K562 (cell line): Measurements from ENCODE around the gene TBC1D16. TPM values are rescaled to one million over a fixed set of nuclear protein-coding genes. Genes with fewer than 3 reads are reported as not detected.

Experiments used
- ADNP ChIP-seq: fragments of 200-800 bp; sonication (Bioruptor generic); IDR thresholded peaks from 2 replicates; pipeline ENCODE4 v1.6.1; 2016; ENCODE audit warnings: missing genetic modification characterization, missing compliant biosample characterization
- CBX3 ChIP-seq, 2 experiments: IDR thresholded peaks; 1 replicate in 1 of 2; 2 replicates in 1 of 2; pipeline ENCODE4 v1.6.1; 2012; ENCODE audit warnings: inconsistent platforms in 2 of 2, low read length in 2 of 2, borderline replicate concordance in 1 of 2, control low read depth in 1 of 2
- CREB1 ChIP-seq, 2 experiments: sonication (generic) in 1 of 2; formaldehyde crosslinking in 1 of 2; IDR thresholded peaks; 2 replicates each; pipeline versions ENCODE4 v1.6.1 to v1.8.0; 2012 to 2022; ENCODE audit warnings: inconsistent platforms in 1 of 2, mild to moderate bottlenecking in 1 of 2, missing genetic modification reagents in 1 of 2, moderate library complexity in 1 of 2
- FOXJ2 ChIP-seq: fragments of 200-800 bp; sonication (Bioruptor generic); IDR thresholded peaks from 2 replicates; pipeline ENCODE4 v1.6.1; 2016; ENCODE audit warnings: missing genetic modification characterization, missing compliant biosample characterization
- FUS ChIP-seq: fragments of 200-400 bp; formaldehyde crosslinking; optimal IDR thresholded peaks from 2 replicates; pipeline ENCODE3; 2017; ENCODE audit warnings: low read depth, low read length
- IRF2 ChIP-seq: sonication (generic); formaldehyde crosslinking; IDR thresholded peaks from 2 replicates; pipeline ENCODE4 v1.8.1; 2022; ENCODE audit warnings: mild to moderate bottlenecking, missing genetic modification reagents
- SP1 ChIP-seq: sonication (generic); formaldehyde crosslinking; IDR thresholded peaks from 2 replicates; pipeline ENCODE4 v1.8.1; 2022; ENCODE audit warnings: mild to moderate bottlenecking, missing genetic modification reagents
- polyA plus RNA-seq, 8 experiments: library from polyadenylated mRNA; depleted of rRNA in 4 of 8; stranded (reverse) in 5 of 8; unstranded in 3 of 8; fragments of >200 nt; fragmentation: Nextera tagmentation in 2 of 8; fragmentation: Illumina TruSeq in 1 of 8; extraction: Ambion mirVana in 2 of 8; extraction: Trizol in 1 of 8; gene quantifications; 2 replicates each; pipeline versions ENCODE4 v1.2.1 to v1.2.3, GENCODE V29; 2011 to 2014; ENCODE audit warnings: inconsistent platforms in 1 of 8, missing spikeins in 1 of 8
- total RNA-seq, 7 experiments: library from RNA; depleted of rRNA in 6 of 7; stranded (reverse); fragments of >200 nt in 6 of 7; fragmentation: Illumina TruSeq in 2 of 7; extraction: Trizol in 2 of 7; gene quantifications; 2 replicates each; pipeline versions ENCODE4 v1.2.1 to v1.2.3, GENCODE V29; 2011 to 2021; ENCODE audit warnings: low replicate concordance in 1 of 7
- TF ChIP-seq, protein P1 (sequence below), 2 experiments: fragments of 450-650 bp; formaldehyde crosslinking in 1 of 2; IDR thresholded peaks; 2 replicates each; pipeline versions ENCODE4 v1.4.0 to v1.6.1; 2014 to 2020; ENCODE audit warnings: mild to moderate bottlenecking in 2 of 2, borderline replicate concordance in 1 of 2, low read depth in 1 of 2
- TF ChIP-seq, protein P2 (sequence below): IDR thresholded peaks from 2 replicates; pipeline ENCODE4 v1.6.1; 2012; ENCODE audit warnings: low read depth, low read length, improper control_type of control experiment, borderline replicate concordance
- TF ChIP-seq, protein P3 (sequence below): IDR thresholded peaks from 2 replicates; pipeline ENCODE4 v1.6.1; 2016; ENCODE audit warnings: missing genetic modification characterization, missing compliant biosample characterization
- TF ChIP-seq, protein P4 (sequence below), 2 experiments: fragments of 200-800 bp in 1 of 2; sonication (Bioruptor generic) in 1 of 2; sonication (generic) in 1 of 2; formaldehyde crosslinking in 1 of 2; IDR thresholded peaks in 1 of 2; conservative IDR thresholded peaks in 1 of 2; 2 replicates each; pipeline versions ENCODE4 v1.5.0 to v1.6.1; 2016 to 2020; ENCODE audit warnings: missing compliant biosample characterization in 1 of 2, missing genetic modification characterization in 1 of 2, missing genetic modification reagents in 1 of 2
- TF ChIP-seq, protein P5 (sequence below): fragments of 450-650 bp; IDR thresholded peaks from 2 replicates; pipeline ENCODE4 v1.6.1; 2018; ENCODE audit warnings: mild to moderate bottlenecking, low read depth; ENCODE audit not compliant: partially characterized antibody

Gene TBC1D16
- total and polyA plus RNA-seq, 9 of the 15 experiments (the other 6 are each of a cell fraction or from before 2014, with no cell fraction given) = 0.01 to 0.20 (median 0.03) TPM; not detected in 1

DNA sequence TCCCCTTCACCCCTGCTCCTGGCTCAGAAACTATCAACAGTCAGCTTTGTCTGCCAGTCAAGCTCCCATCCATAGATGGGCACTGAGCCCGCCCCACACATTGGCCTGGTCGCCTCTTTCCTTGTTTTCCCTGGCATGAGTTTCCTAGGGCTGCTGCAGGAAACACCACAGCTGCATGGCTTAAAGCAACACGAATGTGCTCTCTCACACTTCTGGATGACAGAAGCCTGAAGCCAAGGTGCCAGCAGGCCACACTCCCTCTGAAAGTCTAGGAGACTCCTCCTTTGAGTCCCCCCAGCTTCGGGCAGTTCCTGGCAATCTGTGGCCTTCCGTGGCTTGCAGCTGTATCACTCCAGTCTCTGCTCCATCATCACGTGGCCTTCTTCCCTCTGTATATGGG is 69.9 kb downstream of the TBC1D16 start (continued):
- TF ChIP-seq, protein P1, sequence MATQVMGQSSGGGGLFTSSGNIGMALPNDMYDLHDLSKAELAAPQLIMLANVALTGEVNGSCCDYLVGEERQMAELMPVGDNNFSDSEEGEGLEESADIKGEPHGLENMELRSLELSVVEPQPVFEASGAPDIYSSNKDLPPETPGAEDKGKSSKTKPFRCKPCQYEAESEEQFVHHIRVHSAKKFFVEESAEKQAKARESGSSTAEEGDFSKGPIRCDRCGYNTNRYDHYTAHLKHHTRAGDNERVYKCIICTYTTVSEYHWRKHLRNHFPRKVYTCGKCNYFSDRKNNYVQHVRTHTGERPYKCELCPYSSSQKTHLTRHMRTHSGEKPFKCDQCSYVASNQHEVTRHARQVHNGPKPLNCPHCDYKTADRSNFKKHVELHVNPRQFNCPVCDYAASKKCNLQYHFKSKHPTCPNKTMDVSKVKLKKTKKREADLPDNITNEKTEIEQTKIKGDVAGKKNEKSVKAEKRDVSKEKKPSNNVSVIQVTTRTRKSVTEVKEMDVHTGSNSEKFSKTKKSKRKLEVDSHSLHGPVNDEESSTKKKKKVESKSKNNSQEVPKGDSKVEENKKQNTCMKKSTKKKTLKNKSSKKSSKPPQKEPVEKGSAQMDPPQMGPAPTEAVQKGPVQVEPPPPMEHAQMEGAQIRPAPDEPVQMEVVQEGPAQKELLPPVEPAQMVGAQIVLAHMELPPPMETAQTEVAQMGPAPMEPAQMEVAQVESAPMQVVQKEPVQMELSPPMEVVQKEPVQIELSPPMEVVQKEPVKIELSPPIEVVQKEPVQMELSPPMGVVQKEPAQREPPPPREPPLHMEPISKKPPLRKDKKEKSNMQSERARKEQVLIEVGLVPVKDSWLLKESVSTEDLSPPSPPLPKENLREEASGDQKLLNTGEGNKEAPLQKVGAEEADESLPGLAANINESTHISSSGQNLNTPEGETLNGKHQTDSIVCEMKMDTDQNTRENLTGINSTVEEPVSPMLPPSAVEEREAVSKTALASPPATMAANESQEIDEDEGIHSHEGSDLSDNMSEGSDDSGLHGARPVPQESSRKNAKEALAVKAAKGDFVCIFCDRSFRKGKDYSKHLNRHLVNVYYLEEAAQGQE (IDR thresholded peaks at IDR 0.05; ENCODE audit: borderline replicate concordance) = no peak
- TF ChIP-seq, protein P1 (CRISPR knock-in tag; IDR thresholded peaks at IDR 0.05; ENCODE audit: low read depth) = no peak
- TF ChIP-seq, protein P2, sequence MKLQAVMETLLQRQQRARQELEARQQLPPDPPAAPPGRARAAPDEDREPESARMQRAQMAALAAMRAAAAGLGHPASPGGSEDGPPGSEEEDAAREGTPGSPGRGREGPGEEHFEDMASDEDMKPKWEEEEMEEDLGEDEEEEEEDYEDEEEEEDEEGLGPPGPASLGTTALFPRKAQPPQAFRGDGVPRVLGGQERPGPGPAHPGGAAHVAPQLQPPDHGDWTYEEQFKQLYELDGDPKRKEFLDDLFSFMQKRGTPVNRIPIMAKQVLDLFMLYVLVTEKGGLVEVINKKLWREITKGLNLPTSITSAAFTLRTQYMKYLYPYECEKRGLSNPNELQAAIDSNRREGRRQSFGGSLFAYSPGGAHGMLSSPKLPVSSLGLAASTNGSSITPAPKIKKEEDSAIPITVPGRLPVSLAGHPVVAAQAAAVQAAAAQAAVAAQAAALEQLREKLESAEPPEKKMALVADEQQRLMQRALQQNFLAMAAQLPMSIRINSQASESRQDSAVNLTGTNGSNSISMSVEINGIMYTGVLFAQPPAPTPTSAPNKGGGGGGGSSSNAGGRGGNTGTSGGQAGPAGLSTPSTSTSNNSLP = no peak
- no peak for TF ChIP-seq IRF2
- TF ChIP-seq SP1 (CRISPR knock-in tag) = no peak
- TF ChIP-seq ADNP (tag) = no peak
- TF ChIP-seq CREB1 (IDR thresholded peaks at IDR 0.05) = no peak
- no peak for TF ChIP-seq CREB1 (CRISPR knock-in tag; IDR thresholded peaks at IDR 0.05)
- no peak for TF ChIP-seq FOXJ2 (tag)
- no peak for TF ChIP-seq CBX3 (IDR thresholded peaks at IDR 0.05; ENCODE audit: borderline replicate concordance in 1 of 2, low read length in 2 of 2)
- TF ChIP-seq, protein P3, sequence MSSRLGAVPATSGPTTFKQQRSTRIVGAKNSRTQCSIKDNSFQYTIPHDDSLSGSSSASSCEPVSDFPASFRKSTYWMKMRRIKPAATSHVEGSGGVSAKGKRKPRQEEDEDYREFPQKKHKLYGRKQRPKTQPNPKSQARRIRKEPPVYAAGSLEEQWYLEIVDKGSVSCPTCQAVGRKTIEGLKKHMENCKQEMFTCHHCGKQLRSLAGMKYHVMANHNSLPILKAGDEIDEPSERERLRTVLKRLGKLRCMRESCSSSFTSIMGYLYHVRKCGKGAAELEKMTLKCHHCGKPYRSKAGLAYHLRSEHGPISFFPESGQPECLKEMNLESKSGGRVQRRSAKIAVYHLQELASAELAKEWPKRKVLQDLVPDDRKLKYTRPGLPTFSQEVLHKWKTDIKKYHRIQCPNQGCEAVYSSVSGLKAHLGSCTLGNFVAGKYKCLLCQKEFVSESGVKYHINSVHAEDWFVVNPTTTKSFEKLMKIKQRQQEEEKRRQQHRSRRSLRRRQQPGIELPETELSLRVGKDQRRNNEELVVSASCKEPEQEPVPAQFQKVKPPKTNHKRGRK (tag) = no peak
- no peak for TF ChIP-seq FUS
- TF ChIP-seq, protein P4, sequence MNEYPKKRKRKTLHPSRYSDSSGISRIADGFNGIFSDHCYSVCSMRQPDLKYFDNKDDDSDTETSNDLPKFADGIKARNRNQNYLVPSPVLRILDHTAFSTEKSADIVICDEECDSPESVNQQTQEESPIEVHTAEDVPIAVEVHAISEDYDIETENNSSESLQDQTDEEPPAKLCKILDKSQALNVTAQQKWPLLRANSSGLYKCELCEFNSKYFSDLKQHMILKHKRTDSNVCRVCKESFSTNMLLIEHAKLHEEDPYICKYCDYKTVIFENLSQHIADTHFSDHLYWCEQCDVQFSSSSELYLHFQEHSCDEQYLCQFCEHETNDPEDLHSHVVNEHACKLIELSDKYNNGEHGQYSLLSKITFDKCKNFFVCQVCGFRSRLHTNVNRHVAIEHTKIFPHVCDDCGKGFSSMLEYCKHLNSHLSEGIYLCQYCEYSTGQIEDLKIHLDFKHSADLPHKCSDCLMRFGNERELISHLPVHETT (CRISPR knock-in tag; conservative IDR thresholded peaks at IDR 0.05 in 1 of 2, IDR thresholded peaks at IDR 0.05 in 1 of 2) = no peak
- TF ChIP-seq, protein P5, sequence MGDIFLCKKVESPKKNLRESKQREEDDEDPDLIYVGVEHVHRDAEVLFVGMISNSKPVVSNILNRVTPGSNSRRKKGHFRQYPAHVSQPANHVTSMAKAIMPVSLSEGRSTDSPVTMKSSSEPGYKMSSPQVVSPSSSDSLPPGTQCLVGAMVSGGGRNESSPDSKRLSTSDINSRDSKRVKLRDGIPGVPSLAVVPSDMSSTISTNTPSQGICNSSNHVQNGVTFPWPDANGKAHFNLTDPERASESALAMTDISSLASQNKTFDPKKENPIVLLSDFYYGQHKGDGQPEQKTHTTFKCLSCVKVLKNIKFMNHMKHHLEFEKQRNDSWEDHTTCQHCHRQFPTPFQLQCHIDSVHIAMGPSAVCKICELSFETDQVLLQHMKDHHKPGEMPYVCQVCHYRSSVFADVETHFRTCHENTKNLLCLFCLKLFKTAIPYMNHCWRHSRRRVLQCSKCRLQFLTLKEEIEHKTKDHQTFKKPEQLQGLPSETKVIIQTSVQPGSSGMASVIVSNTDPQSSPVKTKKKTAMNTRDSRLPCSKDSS = no peak
